Endothelial cell of umbilical vein (primary cell): ENCODE results near the gene QRICH2. TPM values are rescaled to one million over a fixed set of nuclear protein-coding genes. Genes with fewer than 3 reads are reported as not detected.

Experiments
- BruUV-seq: library from RNA; stranded (reverse); fragments of 400-500 nt; replicated peaks from 2 replicates; lab custom pipeline; 2021; lab: Mats Ljungman, UMichigan
- CTCF ChIA-PET: fragments of 300-600, 350-600 bp; sonication (Branson Sonifier 250); formaldehyde crosslinking; loops from one replicate; lab custom pipeline; 2021; ENCODE audit warnings: antibody characterized with exemption, inconsistent platforms; lab: Charles Lee
- POLR2A ChIA-PET: fragments of 300-600, 350-600 bp; sonication (Branson Sonifier 250); formaldehyde crosslinking; loops from one replicate; lab custom pipeline; 2021; ENCODE audit warnings: antibody characterized with exemption, inconsistent platforms; lab: Charles Lee
- DNase-seq: peaks from one replicate; pipeline ENCODE4 v3.0.0-alpha.2; 2011; ENCODE audit warnings: low read depth, low spot score
- FAIRE-seq: peaks from 2 replicates; lab custom pipeline; 2011; peaks lifted over from hg19 to GRCh38; lab: Jason Lieb, UNC
- H2AFZ ChIP-seq: 2 replicates; pipeline ENCODE4 v1.6.0; 2012; ENCODE audit warnings: low read depth, low read length, control low read depth, inconsistent platforms
- H3K27ac ChIP-seq: 2 replicates; pipeline ENCODE4 v1.5.1; 2011; ENCODE audit warnings: low read depth, mild to moderate bottlenecking, control low read depth, low read length, moderate library complexity; ENCODE audit not compliant: insufficient read depth
- H3K27me3 ChIP-seq, 2 experiments: 2 replicates each; pipeline versions ENCODE4 v1.6.0 to v1.6.1; 2011; ENCODE audit warnings: low read length in 2 of 2, mixed read lengths in 1 of 2; ENCODE audit not compliant: control insufficient read depth in 2 of 2, insufficient read depth in 2 of 2
- H3K36me3 ChIP-seq, 2 experiments: 2 replicates in 1 of 2; 3 replicates in 1 of 2; pipeline ENCODE4 v1.5.1; 2011; ENCODE audit warnings: low read length in 2 of 2, mild to moderate bottlenecking in 1 of 2, moderate library complexity in 1 of 2; ENCODE audit not compliant: control insufficient read depth in 2 of 2, insufficient read depth in 2 of 2; ENCODE audit errors: extremely low read depth in 1 of 2
- H3K4me1 ChIP-seq: 3 replicates; pipeline ENCODE4 v1.5.1; 2011; ENCODE audit warnings: mild to moderate bottlenecking, low read length; ENCODE audit not compliant: control insufficient read depth, insufficient read depth; ENCODE audit errors: extremely low read depth
- H3K4me2 ChIP-seq: 2 replicates; pipeline ENCODE4 v1.6.1; 2011; ENCODE audit warnings: low read length, control low read depth, mixed read lengths; ENCODE audit not compliant: insufficient read depth
- H3K4me3 ChIP-seq, 3 experiments: fragments of 200-600 bp in 1 of 3; sonication (generic), shearing (Covaris generic) in 1 of 3; replicated peaks in 1 of 3; 2 replicates each; pipeline ENCODE4 v1.5.1; 2011 to 2016; ENCODE audit warnings: control low read depth in 3 of 3, low read length in 3 of 3, mild to moderate bottlenecking in 2 of 3, inconsistent platforms in 1 of 3, low read depth in 1 of 3, moderate library complexity in 1 of 3; ENCODE audit not compliant: insufficient read depth in 1 of 3
- H3K79me2 ChIP-seq: 2 replicates; pipeline ENCODE4 v1.6.0; 2012; ENCODE audit warnings: low read length, inconsistent platforms; ENCODE audit not compliant: control insufficient read depth, insufficient read depth
- H3K9ac ChIP-seq: replicated peaks from 2 replicates; pipeline ENCODE3; 2011; ENCODE audit warnings: low read length, control low read depth; ENCODE audit not compliant: insufficient read depth; ENCODE audit errors: extremely low read depth
- H3K9me1 ChIP-seq: replicated peaks from 3 replicates; pipeline ENCODE4 v1.6.0; 2011; ENCODE audit warnings: mild to moderate bottlenecking, low read length; ENCODE audit not compliant: control insufficient read depth, insufficient read depth; ENCODE audit errors: extremely low read depth
- H3K9me3 ChIP-seq: replicated peaks from 2 replicates; pipeline ENCODE4 v1.5.1; 2012; ENCODE audit warnings: low read length, inconsistent platforms; ENCODE audit not compliant: control insufficient read depth, insufficient read depth
- H4K20me1 ChIP-seq: replicated peaks from 2 replicates; pipeline ENCODE3; 2011; ENCODE audit warnings: mild to moderate bottlenecking, low read length; ENCODE audit not compliant: control insufficient read depth, insufficient read depth; ENCODE audit errors: extremely low read depth
- CTCF ChIP-seq, 2 donors: IDR thresholded peaks; 1 replicate in 1 of 2; 2 replicates in 1 of 2; pipeline ENCODE4 v1.5.1; 2011; ENCODE audit warnings: low read length in 2 of 2, mild to moderate bottlenecking in 2 of 2, moderate library complexity in 2 of 2, control low read depth in 1 of 2, inconsistent platforms in 1 of 2, low read depth in 1 of 2; ENCODE audit not compliant: insufficient read depth in 1 of 2; ENCODE audit errors: extremely low read depth in 1 of 2
- EZH2 ChIP-seq: IDR thresholded peaks from 2 replicates; pipeline ENCODE4 v1.6.1; 2012; ENCODE audit warnings: borderline replicate concordance, low read depth, mild to moderate bottlenecking, moderate library complexity, low read length, inconsistent platforms; ENCODE audit not compliant: severe bottlenecking
- FOS ChIP-seq: IDR thresholded peaks from 2 replicates; pipeline ENCODE4 v1.6.1; 2011; ENCODE audit warnings: mild to moderate bottlenecking, low read length, moderate library complexity, borderline replicate concordance; ENCODE audit not compliant: insufficient read depth
- GATA2 ChIP-seq: IDR thresholded peaks from 2 replicates; pipeline ENCODE4 v1.7.0; 2011; ENCODE audit warnings: low read depth, mild to moderate bottlenecking, moderate library complexity, mixed read lengths, low read length; ENCODE audit not compliant: insufficient read length, insufficient read depth
- JUN ChIP-seq: IDR thresholded peaks from 2 replicates; pipeline ENCODE4 v1.6.1; 2011; ENCODE audit warnings: borderline replicate concordance, low read depth; ENCODE audit not compliant: insufficient read length, insufficient read depth
- MAX ChIP-seq: IDR thresholded peaks from 2 replicates; pipeline ENCODE4 v1.6.1; 2011; ENCODE audit not compliant: insufficient read depth, insufficient read length
- MYC ChIP-seq: IDR thresholded peaks from one replicate; pipeline ENCODE4 v1.6.1; 2011; ENCODE audit warnings: mild to moderate bottlenecking, low read depth, low read length
- POLR2A ChIP-seq: IDR thresholded peaks from 2 replicates; pipeline ENCODE4 v1.6.1; 2012; ENCODE audit warnings: low read depth, mild to moderate bottlenecking, control low read depth, low read length
- POLR2AphosphoS5 ChIP-seq: IDR thresholded peaks from 2 replicates; pipeline ENCODE4 v1.6.1; 2012; ENCODE audit warnings: low read depth, mild to moderate bottlenecking, control low read depth, low read length, moderate library complexity; ENCODE audit not compliant: insufficient read depth
- dilution Hi-C: fragments of 300-500 bp; cut with MboI; formaldehyde crosslinking; loops from one replicate; pipeline ENCODE4 v1.15.0; 2019; ENCODE audit warnings: low sequenced_read_pairs; ENCODE audit not compliant: extremely low pct_ligation_motif_present
- intact Hi-C: fragments of 100-400 bp; cut with micrococcal nuclease; formaldehyde crosslinking; loops from one replicate; pipeline ENCODE4 v1.10.0; 2022
- polyA plus RNA-seq, 4 experiments: library from polyadenylated mRNA; depleted of rRNA in 3 of 4; stranded (reverse) in 3 of 4; unstranded in 1 of 4; fragments of >200 nt; gene quantifications; 2 replicates each; pipeline versions ENCODE4 v1.2.1 to v1.2.3, GENCODE V29; 2011 to 2012; ENCODE audit warnings: missing spikeins in 1 of 4
- total RNA-seq: library from RNA; stranded (reverse); gene quantifications from 2 replicates; pipeline ENCODE4 v1.2.3, GENCODE V29; 2021

The QRICH2 gene
- total and polyA plus RNA-seq, 2 donors (not counting 3 experiments of a cell fraction or from before 2014, with no cell fraction given) = 6.7 to 9.6 TPM

- Histone ChIP-seq H3K9me1 (no peaks in the 10 kb centered on the region), H3K4me1 (no peaks in the 10 kb centered on the region), H3K27ac (no peak overlapping the region), H3K4me3 (no peak overlapping the region), H3K4me2 (no peak overlapping the region), H3K27me3 (no peaks in the 10 kb centered on the region), H4K20me1 (no peaks in the 10 kb centered on the region), H3K79me2 (no peaks in the 10 kb centered on the region), H2AFZ (no peak overlapping the region), H3K36me3 (peaks cover 0 to 2% of the 10 kb centered on the region in 2 experiments), H3K9ac (no peak overlapping the region), H3K9me3 (no peaks in the 10 kb centered on the region)
- POLR2A ChIA-PET = no interaction called here
- no TSS peak for BruUV-seq
- intact Hi-C loops (no loop called here), dilution Hi-C loops (no loop called here)
- CTCF ChIA-PET = interaction anchor here (1.2 to 14.1 kb wide), 16 partner anchors 8 to 159 kb away, joined by 3 to 320 read pairs (median 16); partner anchors contain the start of genes FOXJ1 and RNF157
- DNase-seq (no peak), FAIRE-seq (no peak)
- TF ChIP-seq CTCF (IDR thresholded peaks at IDR 0.05; ENCODE audit: extremely low read depth in 1 of 2, insufficient read depth in 1 of 2, low read depth in 1 of 2, low read length in 2 of 2) (no peak), MAX (no peak), GATA2 (no peak), POLR2AphosphoS5 (no peak), FOS (no peak), POLR2A (no peak), MYC (no peak), EZH2 (no peak), JUN (no peak)
Measured at GRCh38 chr17:76280650-76281049, 27.4 kb downstream of the QRICH2 start.
